ENCODE data around the gene AZU1.

The AZU1 gene

DNA sequence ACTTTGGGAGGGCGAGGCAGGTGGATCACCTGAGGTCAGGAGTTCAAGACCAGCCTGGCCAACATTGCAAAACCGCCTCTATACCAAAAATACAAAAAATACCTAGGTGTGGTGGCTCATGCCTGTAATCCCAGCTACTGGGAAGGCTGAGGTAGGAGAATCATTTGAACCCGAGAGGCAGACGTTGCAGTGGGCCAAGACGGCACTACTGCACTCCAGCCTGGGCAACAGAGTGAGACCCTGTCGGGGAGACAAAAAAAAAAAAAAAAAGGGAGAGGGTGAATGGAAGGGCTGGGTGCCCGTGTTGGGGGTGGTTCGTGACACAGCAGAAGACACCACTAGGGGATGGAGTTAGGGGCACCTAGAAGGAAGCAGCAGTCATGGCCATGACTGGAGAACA lies 42.7 kb downstream of the AZU1 start:
- no peaks in the 10 kb centered on the region for H3K9me2 ChIP-seq (replicated peaks; ENCODE audit: low read depth, low read length)
- no peak for TF ChIP-seq EZH2phosphoT487 (IDR thresholded peaks at IDR 0.05; ENCODE audit: borderline replicate concordance)
- TF ChIP-seq, protein P1, sequence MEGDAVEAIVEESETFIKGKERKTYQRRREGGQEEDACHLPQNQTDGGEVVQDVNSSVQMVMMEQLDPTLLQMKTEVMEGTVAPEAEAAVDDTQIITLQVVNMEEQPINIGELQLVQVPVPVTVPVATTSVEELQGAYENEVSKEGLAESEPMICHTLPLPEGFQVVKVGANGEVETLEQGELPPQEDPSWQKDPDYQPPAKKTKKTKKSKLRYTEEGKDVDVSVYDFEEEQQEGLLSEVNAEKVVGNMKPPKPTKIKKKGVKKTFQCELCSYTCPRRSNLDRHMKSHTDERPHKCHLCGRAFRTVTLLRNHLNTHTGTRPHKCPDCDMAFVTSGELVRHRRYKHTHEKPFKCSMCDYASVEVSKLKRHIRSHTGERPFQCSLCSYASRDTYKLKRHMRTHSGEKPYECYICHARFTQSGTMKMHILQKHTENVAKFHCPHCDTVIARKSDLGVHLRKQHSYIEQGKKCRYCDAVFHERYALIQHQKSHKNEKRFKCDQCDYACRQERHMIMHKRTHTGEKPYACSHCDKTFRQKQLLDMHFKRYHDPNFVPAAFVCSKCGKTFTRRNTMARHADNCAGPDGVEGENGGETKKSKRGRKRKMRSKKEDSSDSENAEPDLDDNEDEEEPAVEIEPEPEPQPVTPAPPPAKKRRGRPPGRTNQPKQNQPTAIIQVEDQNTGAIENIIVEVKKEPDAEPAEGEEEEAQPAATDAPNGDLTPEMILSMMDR (conservative IDR thresholded peaks at IDR 0.05; ENCODE audit: low read length): no peak
- H3K4me1 ChIP-seq (ENCODE audit: insufficient read depth, low read length, poor library complexity, severe bottlenecking): no peaks in the 10 kb centered on the region
- no peak overlapping the region for H3K4me3 ChIP-seq (ENCODE audit: low read length, poor library complexity, severe bottlenecking)
- no peaks in the 10 kb centered on the region; the same call in 1 of the 2 replicates for H3K36me3 ChIP-seq (ENCODE audit: insufficient read depth, low read length)
- no peaks in the 10 kb centered on the region for H3K27me3 ChIP-seq (ENCODE audit: insufficient read depth, low read length, poor library complexity, severe bottlenecking)
- H3F3A ChIP-seq (ENCODE audit: low read depth): no peaks in the 10 kb centered on the region; the same call in 1 of the 2 replicates
- H4K20me1 ChIP-seq (ENCODE audit: insufficient read depth, low read length, poor library complexity, severe bottlenecking): no peaks in the 10 kb centered on the region
- no peak overlapping the region for H3K9ac ChIP-seq (ENCODE audit: low read depth, low read length, poor library complexity, severe bottlenecking)
- H3K79me2 ChIP-seq (ENCODE audit: insufficient read depth, low read length): no peaks in the 10 kb centered on the region
- H2AFZ ChIP-seq (ENCODE audit: low read length): no peak overlapping the region
- H3K4me2 ChIP-seq (ENCODE audit: low read depth, low read length, poor library complexity, severe bottlenecking): no peak overlapping the region
- no peaks in the 10 kb centered on the region for H3K9me3 ChIP-seq (ENCODE audit: insufficient read depth, low read depth, low read length)

DNA sequence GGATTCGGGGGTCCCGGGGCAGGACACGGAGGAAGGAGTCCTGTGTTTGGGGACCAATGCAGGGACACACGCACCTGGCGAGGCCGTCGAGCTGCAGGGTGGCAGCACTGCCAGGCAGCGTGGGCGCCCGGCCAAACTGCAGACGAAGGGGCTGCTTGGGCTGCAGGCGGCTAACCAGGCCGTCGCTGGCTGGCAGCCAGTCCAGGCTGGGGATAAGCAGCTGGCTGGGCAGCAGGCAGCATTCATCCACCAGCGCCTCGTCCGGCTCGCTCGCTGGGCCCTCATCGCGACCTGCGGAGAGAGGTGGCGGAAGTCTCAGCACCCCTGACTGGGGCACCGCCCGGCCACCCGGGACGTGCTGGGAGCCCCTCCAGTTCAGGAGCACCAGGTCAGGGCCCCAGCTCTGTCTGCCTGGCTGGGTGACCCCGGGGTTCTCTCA lies 43.3 kb downstream of the AZU1 start:
- no peaks in the 10 kb centered on the region for H3K4me1 ChIP-seq (ENCODE audit: insufficient read depth, low read length, poor library complexity, severe bottlenecking)
- no peak overlapping the region for H2AFZ ChIP-seq (ENCODE audit: low read length)

DNA sequence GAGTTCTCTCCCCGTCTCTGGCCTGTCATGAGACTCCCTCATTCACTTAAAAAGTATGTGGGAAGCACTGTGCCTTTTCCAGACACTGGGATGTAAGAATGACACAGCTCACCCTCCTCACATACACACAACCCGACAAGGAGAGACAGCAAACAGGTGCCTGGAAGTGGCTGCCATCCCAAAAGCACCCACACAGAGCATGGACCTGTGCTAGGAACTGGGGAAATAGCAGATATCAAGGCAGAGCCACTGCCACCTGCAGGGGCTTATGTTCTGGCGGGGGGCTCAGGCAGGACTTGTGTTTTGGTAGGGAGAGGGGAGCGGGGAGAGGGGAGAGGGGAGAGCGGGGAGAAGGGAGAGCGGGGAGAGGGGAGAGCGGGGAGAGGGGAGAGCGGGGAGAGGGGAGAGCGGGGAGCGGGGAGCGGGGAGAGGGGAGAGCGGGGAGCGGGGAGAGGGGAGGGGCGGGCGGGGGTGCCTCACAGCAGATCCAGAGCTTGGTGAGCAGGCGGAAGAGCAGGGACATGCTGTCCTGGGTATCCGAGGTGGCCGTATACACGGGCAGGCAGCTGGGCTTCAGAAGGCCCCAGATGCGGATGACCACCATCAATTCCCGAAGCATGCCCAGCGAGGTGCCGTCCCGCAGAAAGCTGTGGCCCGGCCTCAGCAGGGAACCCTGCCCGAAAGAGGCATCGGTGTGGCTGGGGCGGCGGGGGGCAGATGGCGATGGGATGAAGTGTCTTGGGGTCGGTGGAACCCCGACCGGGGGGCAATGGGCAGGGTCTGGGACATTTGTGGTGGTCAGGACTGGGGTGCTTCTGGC lies 44.0 kb downstream of the AZU1 start:
- no peaks in the 10 kb centered on the region for H3K9me2 ChIP-seq (replicated peaks; ENCODE audit: low read depth, low read length)
- H3K4me3 ChIP-seq (ENCODE audit: low read length, poor library complexity, severe bottlenecking): no peak overlapping the region
- H2AFZ ChIP-seq (ENCODE audit: low read length): no peak overlapping the region

More for the DNA sequence above, 43.3 kb downstream of the AZU1 start:
- Histone ChIP-seq H3K27me3 (ENCODE audit: insufficient read depth, low read length, poor library complexity, severe bottlenecking) (no peaks in the 10 kb centered on the region), H3K9me3 (ENCODE audit: insufficient read depth, low read depth, low read length) (no peaks in the 10 kb centered on the region), H3K79me2 (ENCODE audit: insufficient read depth, low read length) (no peaks in the 10 kb centered on the region), H4K20me1 (ENCODE audit: insufficient read depth, low read length, poor library complexity, severe bottlenecking) (no peaks in the 10 kb centered on the region), H3K36me3 (ENCODE audit: insufficient read depth, low read length) (no peaks in the 10 kb centered on the region; the same call in 1 of the 2 replicates), H3K9me2 (replicated peaks; ENCODE audit: low read depth, low read length) (no peaks in the 10 kb centered on the region), H3K9ac (ENCODE audit: low read depth, low read length, poor library complexity, severe bottlenecking) (no peak overlapping the region), H3F3A (ENCODE audit: low read depth) (no peaks in the 10 kb centered on the region; the same call in 1 of the 2 replicates), H3K4me2 (ENCODE audit: low read depth, low read length, poor library complexity, severe bottlenecking) (no peak overlapping the region), H3K4me3 (ENCODE audit: low read length, poor library complexity, severe bottlenecking) (no peak overlapping the region)
- TF ChIP-seq, protein P1 (conservative IDR thresholded peaks at IDR 0.05; ENCODE audit: low read length): no peak
- no peak for TF ChIP-seq EZH2phosphoT487 (IDR thresholded peaks at IDR 0.05; ENCODE audit: borderline replicate concordance)

More for the DNA sequence above, 44.0 kb downstream of the AZU1 start:
- Histone ChIP-seq H3K27me3 (ENCODE audit: insufficient read depth, low read length, poor library complexity, severe bottlenecking) (no peaks in the 10 kb centered on the region), H3K9ac (ENCODE audit: low read depth, low read length, poor library complexity, severe bottlenecking) (no peak overlapping the region), H3K4me2 (ENCODE audit: low read depth, low read length, poor library complexity, severe bottlenecking) (no peak overlapping the region), H4K20me1 (ENCODE audit: insufficient read depth, low read length, poor library complexity, severe bottlenecking) (no peaks in the 10 kb centered on the region), H3K79me2 (ENCODE audit: insufficient read depth, low read length) (no peaks in the 10 kb centered on the region), H3K4me1 (ENCODE audit: insufficient read depth, low read length, poor library complexity, severe bottlenecking) (no peaks in the 10 kb centered on the region), H3K36me3 (ENCODE audit: insufficient read depth, low read length) (no peaks in the 10 kb centered on the region; the same call in 1 of the 2 replicates), H3F3A (ENCODE audit: low read depth) (no peaks in the 10 kb centered on the region; the same call in 1 of the 2 replicates), H3K9me3 (ENCODE audit: insufficient read depth, low read depth, low read length) (no peaks in the 10 kb centered on the region)
- TF ChIP-seq, protein P1 (conservative IDR thresholded peaks at IDR 0.05; ENCODE audit: low read length): no peak
- no peak for TF ChIP-seq EZH2phosphoT487 (IDR thresholded peaks at IDR 0.05; ENCODE audit: borderline replicate concordance)

Data from Loucy (cell line).